IPS DF 6.9 (cell line): ENCODE data around the gene HS6ST3.

Source experiments
- DNase-seq: peaks from one replicate; pipeline ENCODE4 v3.0.0-alpha.2; 2013; ENCODE audit warnings: low read depth, low spot score
- H3K27ac ChIP-seq: one replicate; pipeline ENCODE4 v1.5.1; 2013; ENCODE audit warnings: low read length, control low read depth
- H3K27me3 ChIP-seq: 2 replicates; pipeline ENCODE4 v1.6.1; 2013; ENCODE audit warnings: mild to moderate bottlenecking, low read length; ENCODE audit not compliant: control insufficient read depth, insufficient read depth
- H3K36me3 ChIP-seq: 2 replicates; pipeline ENCODE4 v1.6.1; 2013; ENCODE audit warnings: low read length; ENCODE audit not compliant: control insufficient read depth, insufficient read depth
- H3K4me1 ChIP-seq: 2 replicates; pipeline ENCODE4 v1.6.1; 2013; ENCODE audit warnings: low read length; ENCODE audit not compliant: control insufficient read depth, insufficient read depth
- H3K4me3 ChIP-seq: 2 replicates; pipeline ENCODE4 v1.5.1; 2013; ENCODE audit warnings: mild to moderate bottlenecking, low read length
- H3K9me3 ChIP-seq: 2 replicates; pipeline ENCODE4 v1.6.1; 2013; ENCODE audit warnings: low read length, inconsistent platforms; ENCODE audit not compliant: control insufficient read depth, insufficient read depth
- WGBS: extraction: QIAGEN DNeasy Blood & Tissue Kit; methylation state at CpG from one replicate; pipeline ENCODE4 v1.1.7; 2013; ENCODE audit warnings: mixed read lengths, missing lambda C conversion rate; ENCODE audit not compliant: insufficient read length, insufficient coverage; 5-methylcytosine and 5-hydroxymethylcytosine counted together

The HS6ST3 gene

DNA sequence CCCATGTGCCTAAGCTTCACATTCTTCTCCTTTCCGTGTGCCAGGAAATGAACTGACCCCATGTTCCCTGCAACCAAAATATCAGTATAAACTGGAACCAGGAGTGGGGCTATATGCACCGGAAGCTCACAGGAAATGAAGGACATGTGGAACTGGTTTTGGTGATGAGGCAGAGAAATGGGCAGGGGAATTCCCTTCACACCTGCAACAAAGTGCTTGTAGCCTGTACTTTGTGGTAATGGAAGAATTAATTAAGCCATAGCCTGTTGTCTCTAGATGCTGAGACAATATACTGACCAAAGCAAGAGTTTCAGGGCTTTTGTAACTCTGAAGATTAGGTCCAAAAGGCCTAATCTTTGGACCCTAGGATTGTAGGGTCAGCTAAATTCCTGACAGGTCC lies 21.2 kb upstream of the HS6ST3 start:
- no peaks in the 10 kb centered on the region for H3K27me3 ChIP-seq
- H3K27ac ChIP-seq = no peak overlapping the region
- WGBS = no CpG with 5 or more reads among the region's 2 CpGs
- no peaks in the 10 kb centered on the region for H3K4me1 ChIP-seq
- no peaks in the 10 kb centered on the region for H3K9me3 ChIP-seq
- no peak overlapping the region for H3K4me3 ChIP-seq
- no peak for DNase-seq
- no peaks in the 10 kb centered on the region for H3K36me3 ChIP-seq

DNA sequence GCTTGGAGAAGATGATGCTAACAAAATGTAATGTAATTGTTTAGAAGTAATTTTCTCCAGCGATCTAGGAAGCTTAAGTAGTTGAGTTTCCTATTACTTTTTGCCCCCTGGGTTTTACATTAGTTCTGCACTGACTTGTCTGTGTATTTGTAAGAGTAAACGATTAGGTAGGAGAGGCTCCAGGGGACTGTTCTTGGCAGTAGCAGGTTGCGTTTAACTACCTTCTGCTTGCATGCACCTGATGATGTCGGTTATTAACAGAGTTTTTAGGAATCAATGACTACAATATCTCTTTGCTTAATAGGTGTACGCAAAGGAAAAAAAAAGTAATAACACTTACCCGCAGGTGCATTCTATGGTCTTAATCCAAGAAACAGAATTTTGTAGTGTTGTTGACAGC lies 18.4 kb upstream of the HS6ST3 start:
- H3K27ac ChIP-seq = no peak overlapping the region
- H3K27me3 ChIP-seq = no peaks in the 10 kb centered on the region
- no peaks in the 10 kb centered on the region for H3K4me1 ChIP-seq
- H3K9me3 ChIP-seq = no peaks in the 10 kb centered on the region
- H3K4me3 ChIP-seq = no peak overlapping the region
- no peaks in the 10 kb centered on the region for H3K36me3 ChIP-seq
- no CpG with 5 or more reads among the region's 6 CpGs for WGBS
- DNase-seq = no peak

DNA sequence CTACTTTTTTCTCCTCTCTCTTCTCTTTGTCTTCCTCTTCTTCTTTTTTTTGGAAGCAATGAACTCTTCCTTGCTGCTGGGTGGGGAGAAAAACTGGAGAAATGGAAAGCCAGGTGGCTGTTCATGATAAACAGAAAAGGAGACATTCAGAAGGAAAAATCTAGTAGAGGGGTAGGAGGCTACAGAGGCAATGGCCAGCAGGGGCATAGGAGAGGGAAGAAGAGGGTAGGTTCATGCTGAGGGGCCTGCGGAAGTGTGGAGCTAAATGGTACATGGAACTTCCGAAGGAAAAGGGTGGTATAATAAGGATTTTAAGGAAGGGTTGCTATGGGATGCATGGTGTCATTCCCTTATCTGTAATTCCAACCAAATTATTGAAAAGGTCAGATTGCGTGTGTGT lies 17.5 kb upstream of the HS6ST3 start:
- no CpG with 5 or more reads among the region's 3 CpGs for WGBS
- H3K27me3 ChIP-seq = no peaks in the 10 kb centered on the region
- no peaks in the 10 kb centered on the region for H3K36me3 ChIP-seq
- no peak for DNase-seq
- no peak overlapping the region for H3K4me3 ChIP-seq
- no peaks in the 10 kb centered on the region for H3K9me3 ChIP-seq
- no peaks in the 10 kb centered on the region for H3K4me1 ChIP-seq
- no peak overlapping the region for H3K27ac ChIP-seq

DNA sequence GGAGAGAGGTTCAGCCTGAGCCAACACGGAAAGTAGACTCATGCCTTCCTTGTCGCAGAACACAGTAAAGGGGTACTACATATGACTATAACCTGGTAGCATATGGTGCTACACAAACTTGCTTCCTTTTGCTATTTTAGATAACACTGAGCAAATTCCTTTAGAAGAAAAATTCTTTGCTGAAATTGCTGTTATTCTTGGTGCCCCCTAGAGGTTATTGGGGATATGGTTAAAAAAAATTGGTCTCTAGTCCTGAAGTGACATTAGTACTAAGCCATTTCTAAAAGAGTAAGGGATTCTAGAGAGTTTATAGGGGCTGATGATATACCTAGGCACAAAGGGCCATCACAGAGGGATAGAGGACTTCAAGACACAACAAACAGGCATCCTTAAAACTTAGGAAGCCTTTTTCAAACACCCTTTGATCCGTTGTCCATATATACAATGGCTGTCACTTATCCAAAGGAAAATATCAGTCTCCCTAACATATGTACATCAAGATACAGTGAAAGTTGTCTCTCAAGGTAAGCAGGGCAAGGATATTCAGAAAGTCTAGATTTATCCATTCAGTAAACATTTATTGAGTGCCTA lies 13.9 kb upstream of the HS6ST3 start:
- no peaks in the 10 kb centered on the region for H3K4me1 ChIP-seq
- no peaks in the 10 kb centered on the region for H3K27me3 ChIP-seq
- WGBS = no CpG with 5 or more reads among the region's 3 CpGs
- H3K9me3 ChIP-seq = no peaks in the 10 kb centered on the region
- no peak overlapping the region for H3K27ac ChIP-seq
- DNase-seq = no peak
- no peak overlapping the region for H3K4me3 ChIP-seq
- H3K36me3 ChIP-seq = no peaks in the 10 kb centered on the region

DNA sequence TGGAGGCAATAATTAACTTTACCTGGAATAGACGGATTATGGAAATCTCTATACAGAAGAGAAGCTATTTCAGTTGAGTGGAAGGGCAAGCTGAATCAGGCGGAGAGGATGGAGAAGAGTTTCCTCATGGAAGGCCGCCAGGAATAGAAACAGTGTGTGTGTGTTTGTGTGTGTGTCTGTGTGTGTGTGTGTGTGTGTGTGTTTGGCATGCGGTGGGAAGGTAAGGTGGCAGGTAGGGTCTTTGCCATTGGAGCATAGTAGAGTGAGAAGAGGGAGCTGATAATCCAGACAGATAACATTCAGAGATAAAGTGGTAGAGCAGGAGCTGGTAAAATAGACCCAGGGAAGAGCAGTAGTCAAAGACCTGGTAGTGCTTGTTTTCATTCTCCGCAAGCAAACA lies 9.2 kb upstream of the HS6ST3 start:
- Histone ChIP-seq H3K27me3 (no peaks in the 10 kb centered on the region), H3K4me1 (peaks cover 3% of the 10 kb centered on the region; the same call in 1 of the 2 replicates), H3K9me3 (no peaks in the 10 kb centered on the region), H3K27ac (no peak overlapping the region), H3K4me3 (no peak overlapping the region), H3K36me3 (no peaks in the 10 kb centered on the region)
- DNase-seq = no peak
- WGBS = no CpG with 5 or more reads among the region's 5 CpGs

DNA sequence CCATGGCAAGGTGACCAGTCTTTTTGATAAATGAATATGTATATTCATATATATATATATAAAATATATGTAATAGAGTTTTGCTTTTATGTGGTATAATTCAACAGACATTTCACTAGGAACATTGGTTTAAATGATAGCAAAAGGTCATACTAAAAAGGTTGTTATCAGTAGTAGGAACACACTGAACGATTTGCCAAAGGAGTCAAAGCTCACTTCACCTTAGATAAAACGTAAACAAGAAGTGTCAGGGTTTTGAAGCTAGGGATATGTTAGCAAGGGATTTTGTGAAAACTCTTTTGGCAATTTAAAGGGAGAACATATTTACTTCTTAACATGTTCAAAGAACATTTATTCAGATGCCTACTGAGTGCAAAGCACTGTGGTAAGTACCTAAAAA lies 8.0 kb upstream of the HS6ST3 start:
- no peak overlapping the region for H3K27ac ChIP-seq
- H3K4me1 ChIP-seq = peaks cover 3% of the 10 kb centered on the region; the same call in 1 of the 2 replicates
- H3K4me3 ChIP-seq = no peak overlapping the region
- no peaks in the 10 kb centered on the region for H3K9me3 ChIP-seq
- DNase-seq = no peak
- H3K27me3 ChIP-seq = no peaks in the 10 kb centered on the region
- no peaks in the 10 kb centered on the region for H3K36me3 ChIP-seq
- no CpG with 5 or more reads among the region's 2 CpGs for WGBS

DNA sequence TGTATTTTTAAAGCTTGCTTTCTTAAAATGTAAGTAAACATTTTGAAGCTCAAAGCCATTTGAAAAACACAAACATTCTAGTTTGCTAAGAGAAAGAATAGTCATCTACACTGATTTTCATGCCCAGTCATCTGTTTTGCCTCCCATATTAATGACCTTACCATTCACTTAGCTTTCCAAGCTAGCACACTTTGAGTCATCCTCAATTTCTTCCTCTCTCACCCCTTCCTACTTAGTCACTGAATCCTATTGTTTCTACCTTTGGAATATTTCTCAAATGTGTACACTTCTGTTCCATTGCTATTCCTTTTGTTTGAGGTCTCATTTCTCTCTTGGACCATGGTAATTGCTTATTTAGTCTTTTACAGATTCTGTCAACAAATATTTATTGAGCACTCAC lies 7.3 kb upstream of the HS6ST3 start:
- H3K36me3 ChIP-seq = no peaks in the 10 kb centered on the region
- no peak overlapping the region for H3K4me3 ChIP-seq
- H3K4me1 ChIP-seq = peaks cover 3% of the 10 kb centered on the region; the same call in 1 of the 2 replicates
- no peaks in the 10 kb centered on the region for H3K9me3 ChIP-seq
- no peak overlapping the region for H3K27ac ChIP-seq
- no peaks in the 10 kb centered on the region for H3K27me3 ChIP-seq
- DNase-seq = no peak

DNA sequence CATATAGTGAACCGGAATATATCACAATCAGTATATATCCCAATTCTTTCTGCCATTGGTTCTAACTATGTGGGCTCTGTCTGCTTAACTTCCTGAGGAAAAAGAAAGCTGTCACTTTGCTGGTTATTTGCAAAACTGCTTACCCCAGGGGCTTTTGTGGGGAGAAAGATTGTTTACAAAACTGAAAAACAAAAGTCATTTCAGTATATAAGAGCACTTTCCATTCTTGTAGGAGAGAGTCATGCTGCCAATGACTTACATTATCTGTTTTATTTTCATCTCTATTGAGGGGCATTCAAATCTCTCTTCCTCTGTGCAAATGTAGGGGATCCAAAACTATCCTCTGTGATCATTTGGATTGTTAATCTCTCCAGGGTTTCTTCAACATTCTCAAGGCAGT lies 3.2 kb upstream of the HS6ST3 start:
- Histone ChIP-seq H3K4me1 (peaks cover 3% of the 10 kb centered on the region; the same call in 1 of the 2 replicates), H3K4me3 (no peak overlapping the region), H3K36me3 (no peaks in the 10 kb centered on the region), H3K27ac (no peak overlapping the region), H3K27me3 (peaks cover 17% of the 10 kb centered on the region), H3K9me3 (no peaks in the 10 kb centered on the region)
- WGBS = no CpG with 5 or more reads among the region's 1 CpG
- DNase-seq = no peak

DNA sequence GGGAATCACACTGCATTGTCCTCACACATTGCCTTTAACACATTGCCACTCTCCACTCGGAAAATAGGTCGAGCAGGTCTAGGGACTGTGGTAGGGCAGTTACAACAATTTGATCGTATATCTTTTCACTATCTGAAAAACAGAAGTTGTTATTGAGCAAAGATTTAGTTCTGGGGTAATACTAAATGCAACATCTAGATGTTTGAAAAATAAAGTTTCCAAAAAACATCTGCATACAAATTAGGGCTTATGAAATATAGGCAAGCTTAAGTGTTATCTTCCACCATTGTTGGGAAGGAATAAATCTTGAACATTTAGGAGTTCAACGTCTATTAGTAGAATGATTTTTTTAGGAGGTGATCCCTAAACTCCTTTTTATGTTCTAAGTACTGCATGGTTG lies 768 bp upstream of the HS6ST3 start:
- H3K4me3 ChIP-seq = no peak overlapping the region
- H3K36me3 ChIP-seq = no peaks in the 10 kb centered on the region
- no CpG with 5 or more reads among the region's 4 CpGs for WGBS
- no peak overlapping the region for H3K27ac ChIP-seq
- H3K4me1 ChIP-seq = peaks cover 3% of the 10 kb centered on the region; the same call in 1 of the 2 replicates
- H3K9me3 ChIP-seq = no peaks in the 10 kb centered on the region
- peaks cover 23% of the 10 kb centered on the region for H3K27me3 ChIP-seq
- no peak for DNase-seq

DNA sequence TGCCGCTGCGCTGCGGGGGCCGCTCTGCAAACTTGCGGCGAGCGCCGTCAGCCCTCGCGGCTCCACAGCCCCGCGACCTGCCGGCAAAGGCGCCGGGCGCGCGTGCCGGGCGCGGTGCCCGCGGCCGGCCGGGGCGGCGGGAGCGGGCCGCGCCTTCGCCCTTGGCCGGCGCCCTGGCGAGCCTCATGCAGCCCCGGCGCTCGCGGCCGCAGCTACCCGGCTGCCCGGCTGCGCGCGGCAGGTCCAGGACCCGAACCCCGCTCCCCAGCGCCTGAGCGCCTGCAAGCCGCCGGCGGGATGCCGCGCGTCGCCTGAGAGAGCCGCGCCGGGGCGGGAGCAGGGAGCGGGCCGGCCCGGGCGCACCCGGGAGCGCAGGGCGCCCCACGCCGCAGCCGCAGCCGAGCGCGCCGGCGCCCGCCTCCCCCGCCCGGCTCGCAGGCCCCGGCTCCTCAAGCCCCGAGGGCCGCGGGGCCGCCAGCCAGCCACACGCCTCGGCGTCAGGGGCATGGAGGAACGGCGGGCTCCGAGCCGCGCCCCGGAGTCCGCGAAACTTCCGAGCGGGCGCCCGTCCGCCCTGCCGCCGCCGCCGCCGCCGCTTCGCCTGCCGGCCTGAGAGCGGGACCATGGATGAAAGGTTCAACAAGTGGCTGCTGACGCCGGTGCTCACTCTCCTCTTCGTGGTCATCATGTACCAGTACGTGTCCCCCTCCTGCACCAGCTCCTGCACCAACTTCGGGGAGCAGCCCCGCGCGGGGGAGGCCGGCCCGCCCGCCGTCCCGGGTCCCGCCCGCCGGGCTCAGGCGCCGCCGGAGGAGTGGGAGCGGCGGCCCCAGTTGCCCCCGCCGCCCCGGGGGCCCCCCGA lies 564 bp downstream of the HS6ST3 start:
- no peak overlapping the region for H3K27ac ChIP-seq
- H3K4me3 ChIP-seq = peak overlapping the region; percentile 86; the same call in 1 of the 2 replicates

More for the DNA sequence above, 564 bp downstream of the HS6ST3 start:
- Histone ChIP-seq H3K9me3 (no peaks in the 10 kb centered on the region), H3K36me3 (no peaks in the 10 kb centered on the region), H3K27me3 (peaks cover 23% of the 10 kb centered on the region), H3K4me1 (no peaks in the 10 kb centered on the region)
- no peak for DNase-seq
- WGBS = no CpG with 5 or more reads among the region's 133 CpGs
